NCI-H2081 treated with DMSO at 0.1 percent for 48 hours (cell line): Measurements from ENCODE around the gene SLC9A7.

Experiments
- DNase-seq: peaks from one replicate; lab custom pipeline; 2025; lab: John Stamatoyannopoulos, UW

The SLC9A7 gene

GRCh38 chrX:46703980-46704379 is 54.9 kb downstream of the SLC9A7 start:
- no peak for DNase-seq

DNA sequence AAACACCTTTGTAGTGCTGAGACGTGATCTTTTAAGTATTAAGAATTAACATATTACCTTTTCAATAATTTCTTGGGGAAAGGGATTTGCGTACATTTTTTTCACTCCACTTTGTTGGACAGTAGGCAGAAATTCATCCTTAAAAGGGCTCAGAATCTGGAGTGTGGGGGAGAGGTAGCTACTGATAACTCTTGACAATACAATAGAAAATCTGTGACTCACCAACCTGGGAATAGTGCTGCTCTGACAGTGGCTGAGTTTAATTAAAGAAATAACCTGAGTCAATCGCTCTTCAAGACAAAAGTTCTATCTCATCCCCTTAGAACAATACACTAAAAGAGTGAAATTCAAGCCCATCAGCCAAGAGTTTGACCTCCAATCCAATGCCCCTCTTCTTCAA is 60.2 kb downstream of the SLC9A7 start:
- DNase-seq, result no peak

- no peak for DNase-seq
Observed at GRCh38 chrX:46695491-46695890, 63.4 kb downstream of the SLC9A7 start.

DNA sequence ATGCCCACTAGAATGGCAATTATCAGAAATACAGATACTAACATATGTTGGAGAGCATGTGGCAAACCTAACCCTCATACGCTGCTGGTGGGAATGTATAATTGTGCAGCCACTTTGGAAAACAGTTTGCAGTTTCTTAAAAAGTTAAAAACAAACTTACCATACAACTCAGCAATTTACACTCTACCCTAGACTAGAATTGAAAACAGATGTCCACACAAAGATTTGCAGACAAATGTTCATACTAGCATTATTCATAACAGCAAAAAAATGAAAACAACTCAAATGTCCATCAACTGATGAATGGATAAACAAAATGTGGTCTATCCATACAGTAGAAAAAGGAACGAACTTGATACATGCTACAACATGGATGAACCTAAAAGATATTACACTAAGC is 64.4 kb downstream of the SLC9A7 start:
- no peak for DNase-seq

GRCh38 chrX:46693149-46693548 is 65.8 kb downstream of the SLC9A7 start:
- no peak for DNase-seq

GRCh38 chrX:46690818-46691217 is 68.1 kb downstream of the SLC9A7 start:
- DNase-seq, result no peak

DNA sequence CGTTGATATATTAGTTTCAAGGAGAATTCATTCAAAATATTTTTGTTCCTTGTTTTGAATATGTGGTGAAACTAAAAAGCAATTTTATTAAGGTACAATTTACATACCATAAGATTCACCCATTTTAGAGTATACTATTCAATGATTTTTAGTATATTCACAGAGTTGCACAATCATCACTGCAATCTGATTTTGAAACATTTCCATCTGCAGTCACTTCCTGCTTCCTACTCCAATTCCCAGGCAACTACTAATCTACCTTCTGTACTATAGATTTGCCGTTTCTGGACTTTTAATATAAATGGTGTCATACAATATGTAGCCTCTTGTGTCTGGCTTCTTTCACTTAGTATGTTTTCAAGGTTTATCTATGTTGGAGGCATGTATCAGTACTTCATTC is 71.3 kb downstream of the SLC9A7 start:
- no peak for DNase-seq

GRCh38 chrX:46686003-46686645 is 72.8 kb downstream of the SLC9A7 start:
- DNase-seq, result no peak

DNA sequence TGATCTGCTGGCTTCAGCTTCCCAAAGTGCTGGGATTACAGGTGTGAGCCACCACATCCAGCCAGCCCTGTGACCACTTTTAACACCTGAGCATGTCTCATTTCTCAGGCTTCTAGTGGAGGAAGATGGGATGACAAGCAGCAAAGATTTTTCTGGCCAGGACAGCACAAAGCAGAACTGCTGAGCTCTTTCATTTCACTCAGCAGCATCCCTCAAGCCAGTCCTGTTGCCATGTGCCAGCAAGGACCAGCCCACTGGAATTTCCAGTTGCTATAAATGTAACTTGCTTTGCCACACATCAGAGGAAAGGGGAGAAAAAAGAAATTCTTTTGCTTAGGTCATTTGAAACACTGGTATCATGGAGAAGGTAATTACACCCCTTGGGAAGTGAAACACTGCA is 75.9 kb downstream of the SLC9A7 start:
- no peak for DNase-seq

DNA sequence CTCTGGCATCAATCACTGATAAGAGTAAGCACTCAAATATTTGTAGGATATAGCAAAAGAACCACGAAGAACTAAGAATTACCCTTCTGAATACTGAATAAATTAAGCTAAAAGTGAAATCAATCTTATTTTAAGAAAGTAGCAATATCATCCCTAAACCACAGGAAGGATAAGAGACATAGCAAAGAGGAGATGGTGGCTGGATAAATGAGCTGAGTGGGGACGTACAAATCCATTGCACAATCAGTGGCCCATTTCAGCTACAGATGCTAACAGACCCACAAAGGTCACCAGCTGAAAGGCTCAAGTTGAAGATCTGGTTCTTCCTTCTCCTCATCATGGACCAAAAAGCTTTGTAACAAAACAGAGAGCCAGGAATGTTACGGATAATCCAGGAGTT is 77.1 kb downstream of the SLC9A7 start:
- DNase-seq, result no peak

- no peak for DNase-seq
Observed at GRCh38 chrX:46678232-46678631, 80.7 kb downstream of the SLC9A7 start.

- no peak for DNase-seq
Observed at GRCh38 chrX:46676399-46677356, 82.2 kb downstream of the SLC9A7 start.

DNA sequence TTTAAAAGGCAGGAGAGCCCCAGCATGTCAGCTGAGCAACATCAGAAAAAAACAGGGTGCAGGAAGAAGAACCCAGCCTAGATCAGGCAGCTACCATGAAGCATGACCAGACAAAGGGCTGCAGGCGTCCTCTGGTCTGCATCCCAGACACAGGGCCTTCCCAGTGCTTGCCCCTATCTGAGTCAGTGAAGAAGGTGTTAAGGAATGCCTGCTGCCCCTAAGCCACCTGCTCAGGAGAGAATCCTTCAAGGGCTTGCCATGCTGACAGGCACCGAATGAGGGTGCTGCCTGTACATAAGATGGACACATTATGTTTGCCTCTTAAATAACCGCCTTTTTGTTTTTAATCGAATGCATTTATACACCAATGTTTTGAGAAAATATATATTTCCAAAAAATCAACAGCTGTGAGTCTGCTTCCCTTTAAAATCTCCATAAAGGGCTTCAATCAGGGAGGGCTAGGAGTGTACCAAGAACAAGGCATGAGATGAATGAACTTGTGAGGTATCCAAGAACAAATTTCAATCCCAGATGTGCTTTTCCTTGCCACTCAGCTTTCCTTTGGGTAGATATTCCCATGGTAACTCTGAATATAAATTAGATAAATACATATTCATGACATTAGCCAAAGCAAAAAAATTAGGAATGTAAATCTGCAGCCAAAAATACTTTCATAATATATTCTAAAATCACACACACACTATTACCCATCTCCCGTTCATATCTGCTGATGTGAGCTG is 85.1 kb downstream of the SLC9A7 start:
- no peak for DNase-seq

- no peak for DNase-seq
Observed at GRCh38 chrX:46670316-46670715, 88.6 kb downstream of the SLC9A7 start.

DNA sequence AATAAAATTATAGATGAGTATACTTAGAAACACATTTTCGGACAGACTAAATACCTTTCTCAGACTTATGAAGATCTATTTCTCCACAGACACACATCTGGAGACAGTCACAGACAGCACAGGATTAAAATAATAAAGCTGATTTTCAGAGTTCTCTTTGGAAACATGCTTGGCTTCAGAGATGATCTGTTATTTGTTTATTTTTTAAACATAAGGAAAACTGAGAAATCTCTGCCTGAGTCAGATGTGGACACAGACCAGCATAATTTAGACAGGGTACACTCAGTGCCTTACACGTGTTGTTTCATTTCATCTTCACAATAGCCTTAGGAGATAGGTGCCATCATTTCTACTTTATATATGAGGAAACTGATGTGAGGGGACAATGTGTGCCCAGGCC is 92.1 kb downstream of the SLC9A7 start:
- DNase-seq, result no peak

DNA sequence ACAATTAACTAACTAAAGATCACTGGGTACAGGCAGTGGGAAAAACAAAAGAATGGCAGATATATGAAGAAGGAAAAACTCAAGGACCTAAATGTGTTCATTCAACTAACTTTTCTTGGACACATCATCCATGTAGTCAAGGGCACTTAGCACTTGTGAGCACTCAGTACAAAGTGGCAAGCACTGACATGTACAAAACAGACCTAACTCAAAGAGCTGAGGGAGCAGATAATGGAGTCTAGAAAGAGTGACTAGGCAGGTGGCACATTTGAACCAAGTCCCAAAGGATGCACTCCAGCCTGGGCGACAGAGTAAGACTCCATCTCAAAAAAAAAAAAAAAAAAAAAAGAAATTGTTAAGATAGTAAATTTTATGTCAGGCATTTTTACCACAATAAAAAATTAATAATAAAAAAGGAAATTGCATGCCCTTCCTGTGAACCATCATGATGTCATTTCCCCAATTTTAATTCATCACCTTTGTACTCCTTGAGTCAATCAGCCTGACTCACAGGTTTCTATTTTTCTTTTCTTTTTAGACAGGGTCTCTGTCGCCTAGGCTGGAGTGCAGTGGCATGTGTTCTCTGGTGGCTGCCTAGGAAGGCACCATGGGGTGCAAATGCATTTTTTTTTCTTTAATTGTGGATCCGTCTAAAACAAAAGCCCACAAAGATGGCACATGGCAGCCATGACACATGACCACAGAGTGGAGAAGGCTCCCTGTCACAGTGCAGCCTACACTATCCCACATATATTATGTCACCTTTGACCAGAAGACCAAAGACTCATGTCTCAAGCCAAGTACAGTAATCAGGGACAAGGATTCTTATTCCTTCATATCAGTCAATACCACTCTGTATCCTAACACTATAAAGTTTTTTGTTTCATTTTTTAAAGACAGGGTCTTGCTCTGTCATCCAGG is 93.4 kb downstream of the SLC9A7 start:
- DNase-seq, result no peak

DNA sequence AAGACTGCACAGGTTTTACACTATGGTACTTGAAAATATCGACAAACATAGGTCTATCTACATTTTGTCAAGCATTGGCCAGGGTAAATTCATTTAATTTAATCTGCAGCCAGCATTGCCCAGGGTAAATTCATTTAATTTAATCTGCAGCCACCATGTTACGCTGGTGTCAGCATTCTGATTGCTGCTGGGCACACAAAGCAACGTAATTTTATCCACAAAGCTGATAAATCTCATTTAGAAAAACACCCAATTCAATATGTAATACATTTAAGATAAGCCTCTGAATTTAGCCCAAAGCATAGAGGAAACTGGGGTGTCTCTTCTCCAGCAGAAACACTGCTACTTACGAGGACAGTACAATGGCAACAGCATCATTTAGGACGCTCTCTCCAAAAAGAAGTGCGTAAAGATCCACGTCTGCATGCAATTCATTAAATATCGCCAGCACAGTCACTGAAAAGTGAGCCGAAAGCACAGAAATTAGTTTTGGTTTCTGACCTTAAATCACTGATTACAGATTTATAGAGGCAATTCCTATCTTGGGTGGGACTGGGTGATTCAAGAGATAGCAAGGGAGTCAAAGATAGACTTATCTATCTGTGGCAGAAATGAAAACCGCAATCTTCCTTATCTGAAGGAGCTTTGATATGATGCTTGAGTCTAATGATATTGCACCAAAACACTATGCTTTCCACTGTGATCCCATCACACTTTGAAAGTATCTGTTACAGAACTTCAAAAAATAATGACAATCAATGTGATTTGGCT is 96.5 kb downstream of the SLC9A7 start:
- DNase-seq, result no peak

GRCh38 chrX:46653482-46653881 is 105.4 kb downstream of the SLC9A7 start:
- no peak for DNase-seq

GRCh38 chrX:46649421-46650260 is 109.3 kb downstream of the SLC9A7 start:
- peak; percentile 54 for DNase-seq

DNA sequence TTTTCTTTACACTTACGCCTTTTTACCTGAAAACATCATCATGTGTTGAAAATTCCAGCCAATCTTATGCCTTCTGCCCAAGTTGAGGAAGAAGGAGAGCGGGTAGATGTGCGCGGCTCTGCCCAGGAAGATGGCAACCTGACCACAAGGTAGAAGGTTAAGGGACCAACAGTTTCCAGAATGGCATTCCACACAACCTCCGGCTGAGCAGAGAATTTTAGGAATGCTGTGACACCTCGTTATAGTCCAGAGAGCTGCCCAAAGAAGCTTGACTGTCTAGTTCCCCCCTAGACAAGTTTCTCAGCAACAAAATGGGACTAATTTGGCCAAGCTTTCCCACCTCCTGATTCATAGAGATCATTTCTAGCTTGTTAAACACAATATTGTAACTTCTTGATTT is 110.3 kb downstream of the SLC9A7 start:
- no peak for DNase-seq
